Measurements from ENCODE around the gene SPNS3. TPM values are rescaled to one million over a fixed set of nuclear protein-coding genes. Genes with fewer than 3 reads are reported as not detected.

The SPNS3 gene
- total RNA-seq, 2 donors from 2014 or later: 4.4 to 8.7 TPM

GRCh38 chr17:4417129-4417667 is 16.5 kb upstream of the SPNS3 start:
- Mint-ChIP-seq H3K27ac (no peak overlapping the region), H3K9me3 (no peaks in the 10 kb centered on the region), H3K36me3 (no peaks in the 10 kb centered on the region)
- no peak for DNase-seq (ENCODE audit: low spot score in 2 of 2)
- no peak for ATAC-seq

GRCh38 chr17:4420692-4421131 is 13.0 kb upstream of the SPNS3 start:
- ATAC-seq: peak; percentile 93 to 96
- H3K27ac Mint-ChIP-seq: no peak overlapping the region
- DNase-seq (ENCODE audit: low spot score in 2 of 2): peak in 1 of 2 donors; percentile 66
- H3K36me3 Mint-ChIP-seq: no peaks in the 10 kb centered on the region
- H3K9me3 Mint-ChIP-seq: no peaks in the 10 kb centered on the region

GRCh38 chr17:4422864-4423263 is 10.9 kb upstream of the SPNS3 start:
- ATAC-seq (no peak), DNase-seq (ENCODE audit: low spot score in 2 of 2) (no peak)
- Mint-ChIP-seq H3K9me3 (no peaks in the 10 kb centered on the region), H3K27ac (no peak overlapping the region), H3K36me3 (no peaks in the 10 kb centered on the region)

GRCh38 chr17:4425398-4425797 is 8.3 kb upstream of the SPNS3 start:
- ATAC-seq (no peak), DNase-seq (ENCODE audit: low spot score in 2 of 2) (no peak)
- Mint-ChIP-seq H3K9me3 (no peaks in the 10 kb centered on the region), H3K27ac (no peak overlapping the region), H3K36me3 (no peaks in the 10 kb centered on the region)

GRCh38 chr17:4426499-4427208 is 7.1 kb upstream of the SPNS3 start:
- no peak for DNase-seq (ENCODE audit: low spot score in 2 of 2)
- H3K27ac Mint-ChIP-seq: no peak overlapping the region
- no peak for ATAC-seq
- no peaks in the 10 kb centered on the region for H3K36me3 Mint-ChIP-seq
- no peaks in the 10 kb centered on the region for H3K9me3 Mint-ChIP-seq

GRCh38 chr17:4427505-4427904 is 6.2 kb upstream of the SPNS3 start:
- ATAC-seq: no peak
- H3K36me3 Mint-ChIP-seq: no peaks in the 10 kb centered on the region
- H3K9me3 Mint-ChIP-seq: no peaks in the 10 kb centered on the region
- no peak overlapping the region for H3K27ac Mint-ChIP-seq
- DNase-seq (ENCODE audit: low spot score in 2 of 2): no peak

GRCh38 chr17:4436381-4436780 is 2.6 kb downstream of the SPNS3 start:
- H3K9me3 Mint-ChIP-seq: no peaks in the 10 kb centered on the region
- DNase-seq (ENCODE audit: low spot score in 2 of 2) (no peak), ATAC-seq (no peak)
- no peaks in the 10 kb centered on the region for H3K36me3 Mint-ChIP-seq
- no peak overlapping the region for H3K27ac Mint-ChIP-seq

GRCh38 chr17:4436846-4437245 is 3.1 kb downstream of the SPNS3 start:
- Mint-ChIP-seq H3K36me3 (no peaks in the 10 kb centered on the region), H3K27ac (no peak overlapping the region), H3K9me3 (no peaks in the 10 kb centered on the region)
- DNase-seq (ENCODE audit: low spot score in 2 of 2) (no peak), ATAC-seq (no peak)

- H3K27ac Mint-ChIP-seq: no peak overlapping the region
- ATAC-seq (no peak), DNase-seq (ENCODE audit: low spot score in 2 of 2) (no peak)
- no peaks in the 10 kb centered on the region for H3K9me3 Mint-ChIP-seq
- H3K36me3 Mint-ChIP-seq: no peaks in the 10 kb centered on the region
These were observed 4.6 kb downstream of the SPNS3 start for GRCh38 chr17:4438162-4438944.

- Mint-ChIP-seq H3K27ac (no peak overlapping the region), H3K9me3 (no peaks in the 10 kb centered on the region), H3K36me3 (no peaks in the 10 kb centered on the region)
- ATAC-seq (no peak), DNase-seq (ENCODE audit: low spot score in 2 of 2) (no peak)
These were observed 6.3 kb downstream of the SPNS3 start for GRCh38 chr17:4440021-4440420.

- no peak for DNase-seq (ENCODE audit: low spot score in 2 of 2)
- no peaks in the 10 kb centered on the region for H3K36me3 Mint-ChIP-seq
- H3K9me3 Mint-ChIP-seq: no peaks in the 10 kb centered on the region
- ATAC-seq: no peak
- no peak overlapping the region for H3K27ac Mint-ChIP-seq
These were observed 7.2 kb downstream of the SPNS3 start for GRCh38 chr17:4440690-4441686.

- DNase-seq (ENCODE audit: low spot score in 2 of 2) (no peak), ATAC-seq (no peak)
- Mint-ChIP-seq H3K27ac (no peak overlapping the region), H3K9me3 (no peaks in the 10 kb centered on the region), H3K36me3 (no peaks in the 10 kb centered on the region)
These were observed 8.8 kb downstream of the SPNS3 start for GRCh38 chr17:4442582-4442981.

GRCh38 chr17:4443476-4443875 is 9.7 kb downstream of the SPNS3 start:
- H3K27ac Mint-ChIP-seq: no peak overlapping the region
- no peak for DNase-seq (ENCODE audit: low spot score in 2 of 2)
- no peaks in the 10 kb centered on the region for H3K36me3 Mint-ChIP-seq
- H3K9me3 Mint-ChIP-seq: no peaks in the 10 kb centered on the region
- no peak for ATAC-seq

- DNase-seq (ENCODE audit: low spot score in 2 of 2) (no peak), ATAC-seq (peak in 1 of 2 donors; percentile 22)
- Mint-ChIP-seq H3K36me3 (no peaks in the 10 kb centered on the region), H3K27ac (no peak overlapping the region), H3K9me3 (no peaks in the 10 kb centered on the region)
These were observed 11.2 kb downstream of the SPNS3 start for GRCh38 chr17:4444782-4445473.

GRCh38 chr17:4445731-4446130 is 12.0 kb downstream of the SPNS3 start:
- Mint-ChIP-seq H3K27ac (no peak overlapping the region), H3K9me3 (no peaks in the 10 kb centered on the region), H3K36me3 (no peaks in the 10 kb centered on the region)
- no peak for DNase-seq (ENCODE audit: low spot score in 2 of 2)
- ATAC-seq: no peak
